ENCODE data around the gene LRRC45. TPM values are rescaled to one million over a fixed set of nuclear protein-coding genes. Genes with fewer than 3 reads are reported as not detected.
A peak's percentile ranks its signal among the peaks of the same experiment; 100 is the strongest.

LRRC45 gene
- total and polyA plus RNA-seq, 9 of the 15 experiments (the other 6 are each of a cell fraction or from before 2014, with no cell fraction given) = 3.5 to 21.5 (median 11.2) TPM; not detected in 2

- Histone ChIP-seq H3K9ac (ENCODE audit: insufficient read depth in 1 of 2, low read depth in 2 of 2, low read length in 2 of 2) (peak overlapping the region in 1 of 2 experiments; percentile 60; a peak in 2 of 4 replicates), H3K27ac (ENCODE audit: extremely low read depth, low read depth, low read length) (no peak overlapping the region), H4K20me1 (replicated peaks; ENCODE audit: control insufficient read depth, insufficient read depth, low read length) (no peaks in the 10 kb centered on the region), H3K79me2 (ENCODE audit: control insufficient read depth, insufficient read depth, low read length) (no peaks in the 10 kb centered on the region), H3K4me1 (replicated peaks in 1 of 2; ENCODE audit: control insufficient read depth in 2 of 2, insufficient read depth in 2 of 2, low read length in 2 of 2) (peaks cover 0 to 87% of the 10 kb centered on the region in 2 experiments; a peak in 3 of 5 replicates), H3K4me2 (ENCODE audit: insufficient read depth, low read length) (no peak overlapping the region), H3K27me3 (ENCODE audit: control insufficient read depth in 2 of 2, insufficient read depth in 2 of 2, low read length in 2 of 2) (no peaks in the 10 kb centered on the region), H2AFZ (ENCODE audit: low read depth, low read length) (no peak overlapping the region), H3K9me1 (ENCODE audit: control insufficient read depth, insufficient read depth, low read length) (no peaks in the 10 kb centered on the region), H3K9me3 (replicated peaks; ENCODE audit: control insufficient read depth, insufficient read depth, low read depth, low read length) (no peaks in the 10 kb centered on the region), H3K4me3 (no peak overlapping the region), H3K36me3 (ENCODE audit: control insufficient read depth, insufficient read depth, low read length) (peaks cover 10% of the 10 kb centered on the region; the same call in 1 of the 3 replicates)
- CTCF ChIA-PET (ENCODE audit: low intra/inter-chr PET ratio) = no interaction called here
- no peak for ATAC-seq
- intact Hi-C loops (cut with micrococcal nuclease) (no loop called here), in situ Hi-C loops (cut with MboI) (no loop called here)
- no peak for FAIRE-seq
- DNase-seq (ENCODE audit: extremely low read depth in 1 of 4, low spot score in 3 of 4) = no peak
- BruUV-seq (replicated peaks) = no TSS peak
- POLR2A ChIA-PET = interaction anchor here (0.6 to 1.1 kb wide), 2 partner anchors 8 to 805 kb away, joined by 3 read pairs; no protein-coding TSS in a partner anchor
- 53% methylated on average over 9 of the region's 16 CpGs for WGBS (ENCODE audit: insufficient coverage, low coverage, missing lambda C conversion rate)
- no peak for TF ChIP-seq ZKSCAN1 (IDR thresholded peaks at IDR 0.05; ENCODE audit: low read depth, low read length)
- no peak for TF ChIP-seq SMARCB1 (IDR thresholded peaks at IDR 0.05; ENCODE audit: insufficient read length, low read depth)
- TF ChIP-seq FUS (optimal IDR thresholded peaks at IDR 0.05; ENCODE audit: low read depth, low read length) = no peak
- TF ChIP-seq ZNF318 (IDR thresholded peaks at IDR 0.05; ENCODE audit: borderline replicate concordance in 1 of 2, low read depth in 1 of 2) = no peak
- no peak for TF ChIP-seq KAT8 (IDR thresholded peaks at IDR 0.05; ENCODE audit: low read depth)
- TF ChIP-seq MLX (CRISPR knock-in tag; conservative IDR thresholded peaks at IDR 0.05) = no peak
- TF ChIP-seq ZBTB12 (CRISPR knock-in tag; IDR thresholded peaks at IDR 0.05) = no peak
- TF ChIP-seq SIX5 (IDR thresholded peaks at IDR 0.05; ENCODE audit: borderline replicate concordance in 1 of 2, insufficient read depth in 1 of 2, low read depth in 1 of 2, low read length in 2 of 2) = no peak
- TF ChIP-seq HEY1 (CRISPR knock-in tag; IDR thresholded peaks at IDR 0.05; ENCODE audit: borderline replicate concordance) = no peak
- no peak for TF ChIP-seq HDAC6 (IDR thresholded peaks at IDR 0.05; ENCODE audit: low read depth, low read length)
- TF ChIP-seq POLR2AphosphoS2 (IDR thresholded peaks at IDR 0.05; ENCODE audit: low read length) = no peak
- no peak for TF ChIP-seq POLR3G (IDR thresholded peaks at IDR 0.05; ENCODE audit: extremely low read depth, insufficient read length, insufficient replicate concordance)
Measured at GRCh38 chr17:82013772-82014321, 9.3 kb upstream of the LRRC45 start.
